ENCODE results near the gene ZIC3. TPM values are rescaled to one million over a fixed set of nuclear protein-coding genes. Genes with fewer than 3 reads are reported as not detected.

ZIC3 gene
- total RNA-seq, 1 experiment from 2014 or later, result not detected

DNA sequence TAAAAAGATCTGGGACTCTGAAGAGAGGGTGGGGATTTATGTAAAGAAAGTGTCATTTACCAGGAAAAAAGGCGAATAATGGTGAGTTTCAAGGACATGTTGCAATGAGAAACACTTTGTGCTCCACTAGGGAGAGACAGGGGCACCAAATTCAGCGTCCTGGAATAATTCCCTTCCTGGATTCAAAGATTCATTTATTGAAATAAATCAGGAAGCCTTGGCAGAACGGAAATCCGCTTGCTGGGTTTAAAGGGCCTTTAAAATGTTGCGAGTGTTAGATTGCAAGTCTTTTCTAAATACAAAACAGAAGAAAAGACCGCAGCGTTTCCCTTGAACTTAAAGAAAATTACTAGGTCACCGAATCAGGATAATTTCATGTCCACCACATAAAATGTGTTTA lies 3.8 kb upstream of the ZIC3 start:
- Mint-ChIP-seq H3K27ac (ENCODE audit: unreplicated experiment) (no peak overlapping the region), H3K4me1 (ENCODE audit: low read depth, unreplicated experiment) (no peaks in the 10 kb centered on the region), H3K4me3 (ENCODE audit: unreplicated experiment) (no peak overlapping the region), H3K36me3 (ENCODE audit: insufficient read depth, unreplicated experiment) (no peaks in the 10 kb centered on the region), H3K27me3 (ENCODE audit: insufficient read depth, unreplicated experiment) (no peaks in the 10 kb centered on the region), H3K9me3 (ENCODE audit: unreplicated experiment) (no peaks in the 10 kb centered on the region)
- no peak overlapping the region for H3K4me3 ChIP-seq (ENCODE audit: low read depth, low read length)
- ChIA-PET POLR2A (no interaction called here), CTCF (no interaction called here)
- H3K4me1 ChIP-seq, result no peaks in the 10 kb centered on the region
- intact Hi-C loops (cut with micrococcal nuclease; ENCODE audit: unreplicated experiment), result no loop called here
- no peaks in the 10 kb centered on the region for H3K9me3 ChIP-seq
- TF ChIP-seq, protein P1, sequence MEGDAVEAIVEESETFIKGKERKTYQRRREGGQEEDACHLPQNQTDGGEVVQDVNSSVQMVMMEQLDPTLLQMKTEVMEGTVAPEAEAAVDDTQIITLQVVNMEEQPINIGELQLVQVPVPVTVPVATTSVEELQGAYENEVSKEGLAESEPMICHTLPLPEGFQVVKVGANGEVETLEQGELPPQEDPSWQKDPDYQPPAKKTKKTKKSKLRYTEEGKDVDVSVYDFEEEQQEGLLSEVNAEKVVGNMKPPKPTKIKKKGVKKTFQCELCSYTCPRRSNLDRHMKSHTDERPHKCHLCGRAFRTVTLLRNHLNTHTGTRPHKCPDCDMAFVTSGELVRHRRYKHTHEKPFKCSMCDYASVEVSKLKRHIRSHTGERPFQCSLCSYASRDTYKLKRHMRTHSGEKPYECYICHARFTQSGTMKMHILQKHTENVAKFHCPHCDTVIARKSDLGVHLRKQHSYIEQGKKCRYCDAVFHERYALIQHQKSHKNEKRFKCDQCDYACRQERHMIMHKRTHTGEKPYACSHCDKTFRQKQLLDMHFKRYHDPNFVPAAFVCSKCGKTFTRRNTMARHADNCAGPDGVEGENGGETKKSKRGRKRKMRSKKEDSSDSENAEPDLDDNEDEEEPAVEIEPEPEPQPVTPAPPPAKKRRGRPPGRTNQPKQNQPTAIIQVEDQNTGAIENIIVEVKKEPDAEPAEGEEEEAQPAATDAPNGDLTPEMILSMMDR (IDR thresholded peaks at IDR 0.05; ENCODE audit: insufficient read depth in 1 of 2, low read depth in 1 of 2, low read length in 1 of 2, severe bottlenecking in 1 of 2, unreplicated experiment in 1 of 2), result no peak
- no peaks in the 10 kb centered on the region for H3K36me3 ChIP-seq (ENCODE audit: control insufficient read depth, insufficient read depth, low read length)
- no peaks in the 10 kb centered on the region for H3K27me3 ChIP-seq (replicated peaks; ENCODE audit: control insufficient read depth, insufficient read depth, low read length)
- no TSS peak for BruUV-seq (replicated peaks)
- no peak for DNase-seq

DNA sequence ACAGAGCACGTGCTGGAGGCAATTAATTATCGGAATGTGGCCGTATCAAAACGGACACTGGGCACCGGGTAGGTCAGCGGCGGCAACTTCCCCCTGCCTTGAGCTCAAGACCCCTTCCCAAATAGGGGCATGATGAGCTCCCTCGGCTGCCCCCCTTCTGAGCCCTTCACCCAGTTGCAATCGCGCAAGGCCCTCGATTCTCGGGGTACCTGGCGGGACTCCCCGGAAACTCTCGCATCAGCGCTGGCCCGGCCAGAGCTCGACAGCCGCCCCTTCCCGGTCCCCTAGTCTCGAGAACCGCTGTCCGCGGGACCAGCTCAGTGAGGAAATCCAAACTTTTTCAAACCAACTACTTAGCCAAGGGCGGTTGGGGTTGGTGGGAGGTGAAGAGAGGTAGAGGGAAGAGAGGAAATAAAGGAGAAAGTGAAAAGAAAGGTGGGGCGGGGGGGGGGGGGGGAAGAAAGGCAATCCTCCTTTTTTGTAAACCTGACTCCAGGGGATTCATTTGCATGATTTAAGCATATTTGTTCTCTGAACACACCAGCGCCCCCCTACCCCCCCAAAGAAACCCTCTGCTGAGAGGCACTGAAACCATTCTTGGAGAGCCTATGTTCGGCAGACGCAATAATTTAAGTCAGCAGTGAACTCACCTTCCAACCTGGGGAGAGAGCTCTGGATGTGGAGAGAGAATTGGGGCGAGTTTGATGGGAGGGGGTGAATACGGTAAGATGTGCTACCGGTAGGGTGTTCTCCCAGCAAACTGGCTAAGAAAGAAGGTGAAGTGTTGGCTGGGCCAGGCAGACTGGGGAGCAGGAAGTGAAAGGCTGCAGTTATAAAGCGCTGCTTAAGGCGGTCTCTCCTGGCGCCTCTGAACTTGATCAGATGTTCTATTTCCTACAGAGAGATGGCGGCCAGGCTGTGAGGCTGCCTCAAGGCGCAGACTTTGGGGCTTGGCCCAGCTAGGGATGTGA lies 2.0 kb upstream of the ZIC3 start:
- Mint-ChIP-seq H3K4me1 (ENCODE audit: low read depth, unreplicated experiment) (no peaks in the 10 kb centered on the region), H3K4me3 (ENCODE audit: unreplicated experiment) (no peak overlapping the region), H3K36me3 (ENCODE audit: insufficient read depth, unreplicated experiment) (no peaks in the 10 kb centered on the region), H3K9me3 (ENCODE audit: unreplicated experiment) (no peaks in the 10 kb centered on the region), H3K27ac (ENCODE audit: unreplicated experiment) (no peak overlapping the region), H3K27me3 (ENCODE audit: insufficient read depth, unreplicated experiment) (no peaks in the 10 kb centered on the region)
- no peak for DNase-seq
- Histone ChIP-seq H3K36me3 (ENCODE audit: control insufficient read depth, insufficient read depth, low read length) (no peaks in the 10 kb centered on the region), H3K4me1 (no peaks in the 10 kb centered on the region), H3K4me3 (ENCODE audit: low read depth, low read length) (no peak overlapping the region), H3K9me3 (no peaks in the 10 kb centered on the region), H3K27me3 (replicated peaks; ENCODE audit: control insufficient read depth, insufficient read depth, low read length) (no peaks in the 10 kb centered on the region)
- BruUV-seq (replicated peaks), result no TSS peak
- CTCF ChIA-PET, result no interaction called here
- POLR2A ChIA-PET, result no interaction called here
- TF ChIP-seq, protein P1 (IDR thresholded peaks at IDR 0.05; ENCODE audit: insufficient read depth in 1 of 2, low read depth in 1 of 2, low read length in 1 of 2, severe bottlenecking in 1 of 2, unreplicated experiment in 1 of 2), result no peak
- intact Hi-C loops (cut with micrococcal nuclease; ENCODE audit: unreplicated experiment), result no loop called here

DNA sequence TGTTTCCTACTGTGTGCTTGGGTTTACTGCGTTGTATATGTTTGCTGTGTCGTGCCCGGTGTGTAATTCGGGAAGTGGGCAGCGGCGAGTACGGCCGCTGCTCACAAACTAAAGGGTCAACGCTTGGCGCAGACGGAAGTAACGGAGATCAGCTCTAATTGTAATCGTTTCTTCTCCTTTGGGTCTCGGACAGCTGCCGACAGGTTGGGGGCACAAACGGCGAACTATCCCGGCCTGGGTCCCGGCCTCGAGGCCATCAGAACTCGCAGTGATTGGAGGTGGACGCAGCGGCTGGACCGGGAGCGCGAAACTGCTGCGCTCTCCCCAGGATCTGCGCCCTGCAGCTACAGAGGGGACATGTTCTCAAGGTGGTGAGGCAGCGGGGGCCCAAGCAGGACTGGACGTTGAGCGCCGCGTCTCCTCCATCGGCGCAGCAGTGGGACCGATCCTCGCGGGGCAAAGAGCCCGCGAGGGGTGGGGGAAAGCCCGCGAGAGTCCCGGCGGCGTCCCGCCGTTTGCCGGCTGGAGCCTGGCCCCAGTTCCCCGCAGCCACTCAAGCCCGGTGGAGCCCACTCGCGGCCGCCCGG lies 516 bp upstream of the ZIC3 start:
- POLR2A ChIA-PET, result no interaction called here
- H3K4me3 Mint-ChIP-seq (ENCODE audit: unreplicated experiment), result no peak overlapping the region
- Histone ChIP-seq H3K4me1 (no peaks in the 10 kb centered on the region), H3K36me3 (ENCODE audit: control insufficient read depth, insufficient read depth, low read length) (no peaks in the 10 kb centered on the region), H3K27me3 (replicated peaks; ENCODE audit: control insufficient read depth, insufficient read depth, low read length) (no peaks in the 10 kb centered on the region), H3K4me3 (ENCODE audit: low read depth, low read length) (no peak overlapping the region), H3K9me3 (no peaks in the 10 kb centered on the region)
- intact Hi-C loops (cut with micrococcal nuclease; ENCODE audit: unreplicated experiment), result no loop called here
- H3K4me1 Mint-ChIP-seq (ENCODE audit: low read depth, unreplicated experiment), result no peaks in the 10 kb centered on the region
- H3K27ac Mint-ChIP-seq (ENCODE audit: unreplicated experiment), result no peak overlapping the region
- no peak for DNase-seq
- no peaks in the 10 kb centered on the region for H3K36me3 Mint-ChIP-seq (ENCODE audit: insufficient read depth, unreplicated experiment)
- TF ChIP-seq, protein P1 (IDR thresholded peaks at IDR 0.05; ENCODE audit: insufficient read depth in 1 of 2, low read depth in 1 of 2, low read length in 1 of 2, severe bottlenecking in 1 of 2, unreplicated experiment in 1 of 2), result no peak
- CTCF ChIA-PET, result no interaction called here
- no peaks in the 10 kb centered on the region for H3K9me3 Mint-ChIP-seq (ENCODE audit: unreplicated experiment)
- BruUV-seq (replicated peaks), result no TSS peak
- no peaks in the 10 kb centered on the region for H3K27me3 Mint-ChIP-seq (ENCODE audit: insufficient read depth, unreplicated experiment)
